ENCODE data around the gene CENPVL1.

The CENPVL1 gene

DNA sequence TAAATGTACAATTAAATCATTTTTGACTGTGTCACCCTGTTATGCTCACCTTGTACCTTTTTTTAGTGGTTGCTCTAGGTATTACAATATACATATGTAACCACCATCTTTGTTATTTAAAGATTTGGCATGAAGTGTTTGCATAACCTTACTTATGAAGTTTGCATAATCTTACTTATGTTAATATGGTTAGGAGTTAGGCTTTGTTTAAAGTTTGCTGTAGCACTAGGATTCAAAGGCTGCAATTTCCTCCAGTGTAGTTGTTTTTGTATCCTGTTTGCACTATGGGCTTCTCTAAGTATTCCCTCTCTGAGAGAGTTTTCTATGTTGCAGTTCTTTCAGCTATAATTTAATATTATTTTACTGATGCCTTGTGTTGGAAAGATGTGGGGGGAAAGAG lies 17.9 kb downstream of the CENPVL1 start:
- no peak for DNase-seq (ENCODE audit: low read depth, low spot score)
- TF ChIP-seq SUZ12 (IDR thresholded peaks at IDR 0.05; ENCODE audit: extremely low read depth, insufficient read depth, insufficient read length) (no peak), YY1 (IDR thresholded peaks at IDR 0.05; ENCODE audit: insufficient read depth, insufficient read length) (no peak), ZNF274 (IDR thresholded peaks at IDR 0.05; ENCODE audit: low read depth, low read length) (no peak)
- no peak overlapping the region for H3K4me3 ChIP-seq (ENCODE audit: insufficient read length, low read depth)
- H3K36me3 ChIP-seq (ENCODE audit: insufficient read depth, insufficient read length, low read length): no peaks in the 10 kb centered on the region
- H3K4me1 ChIP-seq (ENCODE audit: insufficient read depth, insufficient read length): peaks cover 4% of the 10 kb centered on the region
- H3K9me3 ChIP-seq (ENCODE audit: insufficient read depth, low read length): no peaks in the 10 kb centered on the region
- H3K27me3 ChIP-seq (ENCODE audit: insufficient read depth, insufficient read length): no peaks in the 10 kb centered on the region
- no peak overlapping the region for H3K9ac ChIP-seq (ENCODE audit: insufficient read length, low read depth)

DNA sequence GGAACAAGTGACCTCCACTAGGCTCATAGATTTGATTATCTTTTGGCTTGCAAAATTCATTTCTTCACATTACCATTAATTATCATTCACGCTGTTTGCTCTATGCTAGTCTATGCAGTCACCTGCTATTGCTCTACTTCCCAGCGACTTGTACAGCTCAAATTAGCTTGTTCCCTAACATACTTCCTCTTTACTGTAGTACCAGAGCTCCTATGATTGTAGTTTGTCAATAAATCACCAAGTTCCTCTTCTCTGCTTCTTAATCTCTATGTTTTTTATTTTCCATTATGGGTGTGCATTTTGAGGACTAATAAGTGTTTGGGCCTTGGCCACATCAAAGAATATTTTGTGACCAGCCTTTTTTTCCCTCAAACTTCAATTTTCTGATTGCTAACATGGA lies 26.8 kb downstream of the CENPVL1 start:
- TF ChIP-seq SUZ12 (IDR thresholded peaks at IDR 0.05; ENCODE audit: extremely low read depth, insufficient read depth, insufficient read length) (no peak), YY1 (IDR thresholded peaks at IDR 0.05; ENCODE audit: insufficient read depth, insufficient read length) (no peak), ZNF274 (IDR thresholded peaks at IDR 0.05; ENCODE audit: low read depth, low read length) (no peak)
- H3K4me3 ChIP-seq (ENCODE audit: insufficient read length, low read depth): no peak overlapping the region

DNA sequence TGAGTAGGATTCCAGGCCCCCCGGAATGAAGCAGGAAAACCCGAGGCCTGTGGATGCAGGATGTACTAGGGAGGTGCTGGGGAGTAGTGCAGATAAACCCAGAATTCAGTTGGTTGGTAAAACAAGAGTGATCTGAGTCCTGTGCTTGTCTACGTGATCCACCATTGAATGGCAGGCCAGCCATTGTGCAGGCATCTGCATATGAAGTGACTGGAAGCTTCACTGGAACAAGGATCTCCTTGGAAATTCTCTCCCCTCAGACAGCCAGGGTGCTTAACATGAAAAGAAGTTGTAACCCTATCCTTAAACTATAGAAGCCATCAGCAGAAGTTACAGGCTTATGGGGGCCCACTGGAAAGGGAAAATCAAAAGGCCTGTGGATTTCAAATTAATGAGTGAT lies 32.3 kb downstream of the CENPVL1 start:
- H3K27me3 ChIP-seq (ENCODE audit: insufficient read depth, insufficient read length): no peaks in the 10 kb centered on the region
- TF ChIP-seq SUZ12 (IDR thresholded peaks at IDR 0.05; ENCODE audit: extremely low read depth, insufficient read depth, insufficient read length): no peak
- peak; percentile 42 for TF ChIP-seq YY1 (IDR thresholded peaks at IDR 0.05; ENCODE audit: insufficient read depth, insufficient read length)
- no peak for TF ChIP-seq ZNF274 (IDR thresholded peaks at IDR 0.05; ENCODE audit: low read depth, low read length)
- peak; percentile 83 for DNase-seq (ENCODE audit: low read depth, low spot score)
- peaks cover 19% of the 10 kb centered on the region for H3K36me3 ChIP-seq (ENCODE audit: insufficient read depth, insufficient read length, low read length)
- no peaks in the 10 kb centered on the region for H3K9me3 ChIP-seq (ENCODE audit: insufficient read depth, low read length)
- no peak overlapping the region for H3K4me3 ChIP-seq (ENCODE audit: insufficient read length, low read depth)
- peak overlapping the region; percentile 96 for H3K9ac ChIP-seq (ENCODE audit: insufficient read length, low read depth)
- H3K4me1 ChIP-seq (ENCODE audit: insufficient read depth, insufficient read length): no peaks in the 10 kb centered on the region

More for the DNA sequence above, 26.8 kb downstream of the CENPVL1 start:
- Histone ChIP-seq H3K9me3 (ENCODE audit: insufficient read depth, low read length) (no peaks in the 10 kb centered on the region), H3K4me1 (ENCODE audit: insufficient read depth, insufficient read length) (peaks cover 2% of the 10 kb centered on the region), H3K27me3 (ENCODE audit: insufficient read depth, insufficient read length) (no peaks in the 10 kb centered on the region), H3K36me3 (ENCODE audit: insufficient read depth, insufficient read length, low read length) (no peaks in the 10 kb centered on the region), H3K9ac (ENCODE audit: insufficient read length, low read depth) (no peak overlapping the region)
- no peak for DNase-seq (ENCODE audit: low read depth, low spot score)

DNA sequence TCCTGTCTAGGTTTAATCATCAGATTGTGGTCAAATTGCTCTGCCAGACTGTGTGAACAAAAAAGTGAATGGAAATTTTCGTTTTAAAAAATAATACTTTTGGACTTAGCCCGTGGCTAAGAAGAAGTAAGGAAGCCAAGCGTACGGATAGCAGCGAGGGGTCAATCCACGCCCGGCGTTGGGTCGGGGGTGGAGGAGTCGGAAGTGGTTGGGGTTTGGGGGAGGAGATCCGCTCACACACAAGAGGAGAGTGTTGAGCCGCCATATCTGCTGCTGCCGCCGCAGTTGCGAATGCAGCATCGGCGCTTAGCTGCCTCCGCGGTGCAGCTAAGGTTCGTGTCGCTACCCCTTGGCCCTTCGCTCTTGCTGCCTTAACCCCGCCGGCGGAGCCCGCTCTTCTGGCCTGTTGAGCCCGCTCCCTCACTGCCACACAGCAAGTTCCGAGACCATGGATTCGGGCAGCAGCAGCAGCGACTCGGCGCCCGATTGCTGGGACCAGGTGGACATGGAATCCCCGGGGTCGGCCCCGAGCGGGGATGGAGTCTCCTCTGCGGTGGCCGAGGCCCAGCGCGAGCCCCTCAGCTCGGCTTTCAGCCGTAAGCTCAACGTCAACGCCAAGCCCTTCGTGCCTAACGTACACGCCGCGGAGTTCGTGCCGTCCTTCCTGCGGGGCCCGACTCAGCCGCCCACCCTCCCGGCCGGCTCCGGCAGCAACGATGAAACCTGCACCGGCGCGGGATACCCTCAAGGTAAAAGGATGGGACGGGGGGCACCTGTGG lies 33.1 kb downstream of the CENPVL1 start, which contains the start of gene GSPT2:
GSPT2 (plus strand) TSS at position 264 of the 779 bp plus-strand sequence; CDS start at position 449, 185 bp downstream.
- Histone ChIP-seq H3K4me3 (ENCODE audit: insufficient read length, low read depth) (peak within 1 kb of the TSS; percentile 89), H3K36me3 (ENCODE audit: insufficient read depth, insufficient read length, low read length) (peaks cover 19% of the 10 kb centered on the region), H3K27me3 (ENCODE audit: insufficient read depth, insufficient read length) (no peaks in the 10 kb centered on the region), H3K9ac (ENCODE audit: insufficient read length, low read depth) (peak within 1 kb of the TSS; percentile 96), H3K4me1 (ENCODE audit: insufficient read depth, insufficient read length) (no peaks in the 10 kb centered on the region), H3K9me3 (ENCODE audit: insufficient read depth, low read length) (no peaks in the 10 kb centered on the region)
- DNase-seq (ENCODE audit: low read depth, low spot score): peak; percentile 47
- TF ChIP-seq YY1 (IDR thresholded peaks at IDR 0.05; ENCODE audit: insufficient read depth, insufficient read length): peak; percentile 58
- no peak for TF ChIP-seq ZNF274 (IDR thresholded peaks at IDR 0.05; ENCODE audit: low read depth, low read length)

DNA sequence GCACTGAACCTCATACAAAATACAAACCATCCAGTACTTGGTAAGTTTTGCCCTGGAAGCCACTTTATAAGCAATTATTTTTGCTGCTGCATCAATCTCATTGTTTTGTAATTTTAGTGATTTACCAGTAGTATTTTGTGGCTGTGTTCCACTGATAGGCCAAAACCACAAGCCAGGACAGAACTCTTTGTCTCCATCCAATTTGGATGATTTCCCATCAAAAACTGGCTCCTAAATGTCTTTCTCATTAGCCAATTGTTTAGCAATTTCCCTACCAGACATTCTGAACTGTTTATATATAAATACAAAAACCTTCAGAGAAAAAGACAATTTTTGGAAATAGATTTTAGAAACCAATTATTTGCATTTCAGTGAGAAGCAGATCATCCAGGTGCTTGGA lies 37.4 kb downstream of the CENPVL1 start:
- H3K9ac ChIP-seq (ENCODE audit: insufficient read length, low read depth): no peak overlapping the region
- H3K27me3 ChIP-seq (ENCODE audit: insufficient read depth, insufficient read length): no peaks in the 10 kb centered on the region
- H3K4me1 ChIP-seq (ENCODE audit: insufficient read depth, insufficient read length): no peaks in the 10 kb centered on the region
- H3K36me3 ChIP-seq (ENCODE audit: insufficient read depth, insufficient read length, low read length): peaks cover 19% of the 10 kb centered on the region
- H3K9me3 ChIP-seq (ENCODE audit: insufficient read depth, low read length): no peaks in the 10 kb centered on the region
- TF ChIP-seq SUZ12 (IDR thresholded peaks at IDR 0.05; ENCODE audit: extremely low read depth, insufficient read depth, insufficient read length) (no peak), ZNF274 (IDR thresholded peaks at IDR 0.05; ENCODE audit: low read depth, low read length) (no peak)
- no peak for DNase-seq (ENCODE audit: low read depth, low spot score)
- no peak overlapping the region for H3K4me3 ChIP-seq (ENCODE audit: insufficient read length, low read depth)

DNA sequence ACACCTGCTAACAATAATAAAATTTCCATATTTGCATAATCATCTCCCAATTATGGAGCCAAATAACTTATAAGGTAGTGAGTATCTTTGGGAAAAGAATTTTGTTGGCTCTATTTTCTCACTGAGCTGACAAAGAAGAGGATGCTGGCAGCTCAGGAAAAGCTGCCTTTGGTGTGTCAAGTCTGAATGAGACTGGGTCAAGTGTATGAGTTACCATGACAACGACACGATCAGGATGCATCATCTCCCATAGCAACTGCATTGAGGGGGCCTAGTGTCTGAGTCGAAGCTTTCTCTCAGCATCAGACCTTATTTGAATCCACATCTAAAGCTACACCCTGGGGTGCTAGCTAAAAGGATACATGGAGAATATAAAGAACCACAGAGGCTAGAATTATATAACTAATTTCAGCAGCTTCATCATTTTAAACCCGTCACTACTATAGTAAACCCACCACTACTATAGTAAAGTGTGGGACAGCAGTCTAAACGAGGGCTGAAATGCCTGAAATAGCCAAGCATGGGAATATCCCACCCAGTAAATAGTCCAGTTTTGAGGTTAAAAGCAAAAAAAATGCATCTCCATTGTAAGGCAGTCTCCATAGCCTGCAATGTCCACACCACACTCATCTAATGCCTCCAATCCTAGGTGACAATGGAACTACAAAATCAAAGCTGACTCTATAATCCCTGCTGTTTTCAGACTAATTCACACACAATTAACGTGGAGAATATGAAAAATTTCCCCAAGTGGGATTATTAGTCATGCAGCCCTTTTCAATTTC lies 48.9 kb downstream of the CENPVL1 start:
- TF ChIP-seq ZNF274 (IDR thresholded peaks at IDR 0.05; ENCODE audit: low read depth, low read length): no peak
- no peak for TF ChIP-seq SUZ12 (IDR thresholded peaks at IDR 0.05; ENCODE audit: extremely low read depth, insufficient read depth, insufficient read length)
- TF ChIP-seq YY1 (IDR thresholded peaks at IDR 0.05; ENCODE audit: insufficient read depth, insufficient read length): no peak
- H3K36me3 ChIP-seq (ENCODE audit: insufficient read depth, insufficient read length, low read length): no peaks in the 10 kb centered on the region
- H3K9me3 ChIP-seq (ENCODE audit: insufficient read depth, low read length): no peaks in the 10 kb centered on the region
- H3K9ac ChIP-seq (ENCODE audit: insufficient read length, low read depth): no peak overlapping the region
- DNase-seq (ENCODE audit: low read depth, low spot score): no peak
- no peak overlapping the region for H3K4me3 ChIP-seq (ENCODE audit: insufficient read length, low read depth)
- no peaks in the 10 kb centered on the region for H3K4me1 ChIP-seq (ENCODE audit: insufficient read depth, insufficient read length)
- H3K27me3 ChIP-seq (ENCODE audit: insufficient read depth, insufficient read length): no peaks in the 10 kb centered on the region

DNA sequence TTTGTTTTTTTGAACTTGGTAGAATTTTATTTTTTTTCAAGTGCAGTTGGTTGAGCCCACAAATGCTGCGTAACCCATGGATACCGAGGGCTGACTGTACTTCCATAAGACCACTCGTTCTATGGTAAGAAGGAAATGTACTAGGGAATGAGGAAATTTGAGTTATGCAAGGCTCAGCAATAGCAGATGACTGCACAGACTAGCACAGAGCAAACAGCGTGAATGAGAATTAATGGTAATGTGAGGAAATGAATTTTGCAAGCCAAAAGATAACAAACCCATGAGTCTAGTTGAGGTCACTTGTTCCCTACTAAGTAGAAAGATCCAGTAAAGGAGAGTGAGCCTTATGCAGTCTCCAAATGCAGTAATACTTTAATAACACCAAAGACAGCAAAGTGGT lies 50.3 kb downstream of the CENPVL1 start:
- H3K36me3 ChIP-seq (ENCODE audit: insufficient read depth, insufficient read length, low read length): no peaks in the 10 kb centered on the region
- H3K4me3 ChIP-seq (ENCODE audit: insufficient read length, low read depth): no peak overlapping the region
- H3K9ac ChIP-seq (ENCODE audit: insufficient read length, low read depth): no peak overlapping the region
- DNase-seq (ENCODE audit: low read depth, low spot score): no peak
- TF ChIP-seq YY1 (IDR thresholded peaks at IDR 0.05; ENCODE audit: insufficient read depth, insufficient read length) (no peak), ZNF274 (IDR thresholded peaks at IDR 0.05; ENCODE audit: low read depth, low read length) (no peak), SUZ12 (IDR thresholded peaks at IDR 0.05; ENCODE audit: extremely low read depth, insufficient read depth, insufficient read length) (no peak)
- H3K4me1 ChIP-seq (ENCODE audit: insufficient read depth, insufficient read length): no peaks in the 10 kb centered on the region
- H3K9me3 ChIP-seq (ENCODE audit: insufficient read depth, low read length): no peaks in the 10 kb centered on the region
- no peaks in the 10 kb centered on the region for H3K27me3 ChIP-seq (ENCODE audit: insufficient read depth, insufficient read length)

Measured in NT2/D1 (cell line).